ENCODE data around the gene TJP2. TPM values are rescaled to one million over a fixed set of nuclear protein-coding genes. Genes with fewer than 3 reads are reported as not detected.
"Not testable (repeated sequence)": the region's sequence is repeated elsewhere in the genome, so short reads cannot be mapped to it uniquely, and the experiment has no call there.

Gene TJP2
- total RNA-seq, 1 donor from 2014 or later: 4.5 TPM

- DNase-seq: not testable (repeated sequence)
These were observed 9.5 kb upstream of the TJP2 start for GRCh38 chr9:69164573-69164972.

GRCh38 chr9:69165581-69165980, 8.5 kb upstream of the TJP2 start:
- DNase-seq: no peak

GRCh38 chr9:69168709-69169217, 5.3 kb upstream of the TJP2 start:
- DNase-seq: no peak

GRCh38 chr9:69170231-69170630, 3.8 kb upstream of the TJP2 start:
- no peak for DNase-seq

- no peak for DNase-seq
These were observed 3.0 kb upstream of the TJP2 start for GRCh38 chr9:69171049-69171448.

GRCh38 chr9:69171517-69171916, 2.6 kb upstream of the TJP2 start:
- no peak for DNase-seq

- DNase-seq: no peak
These were observed 1.2 kb upstream of the TJP2 start for GRCh38 chr9:69172895-69173294.

GRCh38 chr9:69173497-69173890, 583 bp upstream of the TJP2 start:
- DNase-seq: no peak

- peak; percentile 50 for DNase-seq
These were observed 763 bp downstream of the TJP2 start for GRCh38 chr9:69174616-69175463.

- DNase-seq: no peak
These were observed 1.4 kb downstream of the TJP2 start for GRCh38 chr9:69175486-69175885.

- no peak for DNase-seq
These were observed 2.5 kb downstream of the TJP2 start for GRCh38 chr9:69176471-69177171.

GRCh38 chr9:69178583-69179011, 4.5 kb downstream of the TJP2 start:
- no peak for DNase-seq

- DNase-seq: no peak
These were observed 5.0 kb downstream of the TJP2 start for GRCh38 chr9:69179037-69179436.

- DNase-seq: no peak
These were observed 6.1 kb downstream of the TJP2 start for GRCh38 chr9:69180200-69180599.

GRCh38 chr9:69180670-69181069, 6.6 kb downstream of the TJP2 start:
- DNase-seq: peak; percentile 20

GRCh38 chr9:69181908-69182353, 7.9 kb downstream of the TJP2 start:
- DNase-seq: peak; percentile 33

- DNase-seq: no peak
These were observed 10.2 kb downstream of the TJP2 start for GRCh38 chr9:69184266-69184665.

GRCh38 chr9:69186841-69187611, 12.9 kb downstream of the TJP2 start:
- DNase-seq: no peak

GRCh38 chr9:69188975-69189374, 14.9 kb downstream of the TJP2 start:
- no peak for DNase-seq

GRCh38 chr9:69190086-69190862, 16.2 kb downstream of the TJP2 start:
- DNase-seq: no peak

- DNase-seq: no peak
These were observed 16.7 kb downstream of the TJP2 start for GRCh38 chr9:69190863-69191181.

- no peak for DNase-seq
These were observed 17.2 kb downstream of the TJP2 start for GRCh38 chr9:69191231-69191630.

Data from occipital lobe (tissue), 2 donors.